Loucy (cell line): Measurements from ENCODE around the gene WNT3.

Experiments
- H2AFZ ChIP-seq: fragments of 200-600 bp; sonication (generic); 2 replicates; pipeline ENCODE4 v1.6.0; 2016; ENCODE audit warnings: antibody characterized with exemption, mild to moderate bottlenecking, low read length, moderate library complexity
- H3F3A ChIP-seq: fragments of 200-600 bp; 2 replicates; pipeline ENCODE4 v1.6.0; 2016; ENCODE audit warnings: antibody characterized with exemption, low read depth, mild to moderate bottlenecking
- H3K27me3 ChIP-seq: fragments of 200-600 bp; sonication (generic); 2 replicates; pipeline ENCODE4 v1.6.1; 2014; ENCODE audit warnings: low read length, mild to moderate bottlenecking; ENCODE audit not compliant: insufficient read depth, poor library complexity, severe bottlenecking
- H3K36me3 ChIP-seq: fragments of 200-600 bp; sonication (generic); 2 replicates; pipeline ENCODE4 v1.6.1; 2016; ENCODE audit warnings: low read length; ENCODE audit not compliant: insufficient read depth
- H3K4me1 ChIP-seq: fragments of 200-600 bp; sonication (generic); 2 replicates; pipeline ENCODE4 v1.5.1; 2014; ENCODE audit warnings: low read length, mild to moderate bottlenecking; ENCODE audit not compliant: insufficient read depth, poor library complexity, severe bottlenecking
- H3K4me2 ChIP-seq: fragments of 200-600 bp; sonication (generic); 2 replicates; pipeline ENCODE4 v1.6.0; 2014; ENCODE audit warnings: antibody characterized with exemption, low read length, low read depth, mild to moderate bottlenecking; ENCODE audit not compliant: poor library complexity, severe bottlenecking
- H3K4me3 ChIP-seq: fragments of 200-600 bp; sonication (generic); 2 replicates; pipeline ENCODE4 v1.5.1; 2014; ENCODE audit warnings: low read length, mild to moderate bottlenecking, mixed read lengths; ENCODE audit not compliant: poor library complexity, severe bottlenecking
- H3K79me2 ChIP-seq: fragments of 200-600 bp; sonication (generic); 2 replicates; pipeline ENCODE4 v1.6.1; 2014; ENCODE audit warnings: low read length; ENCODE audit not compliant: insufficient read depth
- H3K9ac ChIP-seq: fragments of 200-600 bp; sonication (generic); 2 replicates; pipeline ENCODE4 v1.6.0; 2014; ENCODE audit warnings: mild to moderate bottlenecking, low read depth, low read length, moderate library complexity; ENCODE audit not compliant: poor library complexity, severe bottlenecking
- H3K9me2 ChIP-seq: fragments of 200-600 bp; sonication (generic); replicated peaks from 2 replicates; pipeline ENCODE4 v1.6.1; 2016; ENCODE audit warnings: low read depth, low read length, mixed read lengths
- H3K9me3 ChIP-seq: fragments of 200-600 bp; sonication (generic); 2 replicates; pipeline ENCODE4 v1.6.1; 2014; ENCODE audit warnings: mild to moderate bottlenecking, antibody characterized with exemption, low read length, low read depth; ENCODE audit not compliant: insufficient read depth
- H4K20me1 ChIP-seq: fragments of 200-600 bp; sonication (generic); 2 replicates; pipeline ENCODE4 v1.6.0; 2014; ENCODE audit warnings: antibody characterized with exemption, low read length, mild to moderate bottlenecking; ENCODE audit not compliant: insufficient read depth, poor library complexity, severe bottlenecking
- CTCF ChIP-seq: fragments of 200-600 bp; sonication (generic); conservative IDR thresholded peaks from 2 replicates; pipeline ENCODE4 v1.5.1; 2014; ENCODE audit warnings: mild to moderate bottlenecking, antibody characterized with exemption, low read length
- EZH2phosphoT487 ChIP-seq: fragments of 200-600 bp; IDR thresholded peaks from 2 replicates; pipeline ENCODE4 v1.6.1; 2018; ENCODE audit warnings: antibody characterized with exemption, mild to moderate bottlenecking, moderate library complexity, borderline replicate concordance

The WNT3 gene

GRCh38 chr17:46764709-46765401, 53.6 kb downstream of the WNT3 start:
- Histone ChIP-seq H3K4me1 (no peaks in the 10 kb centered on the region), H3K9ac (no peak overlapping the region), H3F3A (no peaks in the 10 kb centered on the region), H3K4me3 (no peak overlapping the region), H2AFZ (no peak overlapping the region), H3K4me2 (no peak overlapping the region), H3K36me3 (no peaks in the 10 kb centered on the region), H4K20me1 (no peaks in the 10 kb centered on the region), H3K79me2 (no peaks in the 10 kb centered on the region), H3K9me3 (no peaks in the 10 kb centered on the region), H3K27me3 (no peaks in the 10 kb centered on the region), H3K9me2 (no peaks in the 10 kb centered on the region)
- TF ChIP-seq EZH2phosphoT487, result no peak
- TF ChIP-seq CTCF, result no peak

GRCh38 chr17:46764000-46764708, 54.3 kb downstream of the WNT3 start:
- Histone ChIP-seq H3K9ac (no peak overlapping the region), H2AFZ (no peak overlapping the region), H3K9me2 (no peaks in the 10 kb centered on the region), H3K4me2 (no peak overlapping the region), H3K9me3 (no peaks in the 10 kb centered on the region), H3K79me2 (no peaks in the 10 kb centered on the region), H3F3A (no peaks in the 10 kb centered on the region), H3K27me3 (no peaks in the 10 kb centered on the region), H4K20me1 (no peaks in the 10 kb centered on the region), H3K4me3 (no peak overlapping the region), H3K36me3 (peaks cover 3% of the 10 kb centered on the region; the same call in 1 of the 2 replicates), H3K4me1 (no peaks in the 10 kb centered on the region)
- TF ChIP-seq CTCF (no peak), EZH2phosphoT487 (no peak)

- Histone ChIP-seq H2AFZ (no peak overlapping the region), H3F3A (no peaks in the 10 kb centered on the region)
Observed at GRCh38 chr17:46763416-46763815, 55.1 kb downstream of the WNT3 start.

More at GRCh38 chr17:46763416-46763815, 55.1 kb downstream of the WNT3 start:
- H3K4me2 ChIP-seq, result no peak overlapping the region
- no peaks in the 10 kb centered on the region for H3K4me1 ChIP-seq
- H3K27me3 ChIP-seq, result no peaks in the 10 kb centered on the region
- H4K20me1 ChIP-seq, result no peaks in the 10 kb centered on the region
- no peak overlapping the region for H3K4me3 ChIP-seq
- peaks cover 3% of the 10 kb centered on the region; the same call in 1 of the 2 replicates for H3K36me3 ChIP-seq
- H3K9me2 ChIP-seq, result no peaks in the 10 kb centered on the region
- H3K79me2 ChIP-seq, result no peaks in the 10 kb centered on the region
- no peak for TF ChIP-seq EZH2phosphoT487
- TF ChIP-seq CTCF, result no peak
- no peak overlapping the region for H3K9ac ChIP-seq
- no peaks in the 10 kb centered on the region for H3K9me3 ChIP-seq
